Adipose tissue (tissue), 3 donors: ENCODE results near the gene LRWD1. TPM values are rescaled to one million over a fixed set of nuclear protein-coding genes. Genes with fewer than 3 reads are reported as not detected.
"Not testable (repeated sequence)": the region's sequence is repeated elsewhere in the genome, so short reads cannot be mapped to it uniquely, and the experiment has no call there.

ENCODE experiments used
- H3K27ac ChIP-seq: one replicate; pipeline ENCODE4 v1.5.1; 2013; ENCODE audit warnings: low read depth, low read length
- WGBS, 3 donors: extraction: QIAGEN DNeasy Blood & Tissue Kit; methylation state at CpG; one replicate each; pipeline ENCODE4 v1.1.7; 2013; 5-methylcytosine and 5-hydroxymethylcytosine counted together
- polyA plus RNA-seq, 3 donors: library from polyadenylated mRNA; stranded (reverse); fragments of 200-250 nt; gene quantifications; one replicate each; pipeline ENCODE4 v1.2.3, GENCODE V29; 2013
- donor health status: healthy with polysubstance abuse.
- donor health status: Bipolar disorder and iron deficiency.
- donor health status: healthy.

LRWD1 gene
- polyA plus RNA-seq, 3 donors: 7.6 to 15.1 (median 10.4) TPM

DNA sequence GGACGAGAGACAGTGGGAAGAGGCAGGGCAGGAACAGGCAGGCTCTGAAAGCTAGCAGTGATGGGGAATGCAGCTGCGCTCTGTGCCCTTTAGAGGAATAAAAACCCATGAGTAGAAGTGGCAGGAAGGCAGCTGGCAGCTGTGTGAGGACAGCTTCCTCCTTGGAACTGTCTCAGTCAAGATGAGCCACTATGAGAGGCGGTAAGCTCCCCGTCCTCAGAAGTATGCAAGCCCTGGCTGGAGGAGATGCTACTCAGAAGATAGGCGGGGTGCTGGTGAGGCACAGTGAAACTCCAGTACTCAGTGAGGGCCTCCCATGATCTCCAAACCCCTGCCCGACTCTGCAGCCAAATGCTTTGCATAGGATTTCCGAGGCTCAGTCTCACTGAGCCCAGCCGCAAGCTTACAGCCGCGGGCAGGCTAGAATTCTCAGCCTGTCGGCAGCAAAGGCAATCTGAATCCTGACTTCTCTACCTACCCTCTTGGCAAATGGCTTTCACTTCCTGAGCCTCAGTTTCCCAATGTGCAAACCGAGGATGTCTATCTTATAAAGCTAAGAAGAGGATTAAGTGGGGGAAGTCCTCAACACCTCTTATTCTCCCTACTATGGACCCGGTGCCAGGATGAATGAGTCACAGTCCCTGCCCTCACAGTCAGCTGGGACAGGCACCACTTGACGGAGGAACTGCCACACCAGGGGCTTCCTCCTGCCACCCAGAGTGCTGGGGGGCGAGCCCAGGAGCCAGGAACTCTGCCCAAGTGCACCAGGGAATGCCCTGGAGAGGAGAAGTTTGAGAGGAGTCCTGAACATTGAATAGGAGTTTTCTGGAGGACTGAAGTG is 50.3 kb downstream of the LRWD1 start:
- H3K27ac ChIP-seq: not testable (repeated sequence)
- 0 to 60% methylated on average over 2 of the region's 15 CpGs; no CpG with 5 or more reads in 1 of the 3 donors for WGBS, 3 donors

DNA sequence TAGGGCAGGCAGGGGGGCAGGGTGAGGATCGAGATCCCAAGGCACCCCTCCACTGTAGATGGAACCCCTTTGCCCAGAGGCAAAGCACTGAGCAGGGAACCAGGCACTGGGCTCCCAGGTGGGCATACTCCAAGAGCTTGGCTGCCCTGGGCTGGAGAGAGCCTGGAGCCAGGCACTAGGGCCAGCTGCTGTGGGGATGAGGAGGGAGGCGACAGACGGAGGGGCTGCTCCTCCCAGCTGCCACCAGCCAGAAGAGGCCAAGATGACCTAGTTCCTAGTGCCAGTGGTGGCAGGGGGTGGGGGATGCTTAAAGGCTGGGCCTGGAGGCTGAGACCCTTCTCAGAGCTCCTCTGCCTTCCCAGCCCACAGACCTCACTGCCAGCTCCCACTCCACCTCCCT is 51.1 kb downstream of the LRWD1 start:
- no CpG with 5 or more reads among the region's 3 CpGs for WGBS, 3 donors
- H3K27ac ChIP-seq: not testable (repeated sequence)

DNA sequence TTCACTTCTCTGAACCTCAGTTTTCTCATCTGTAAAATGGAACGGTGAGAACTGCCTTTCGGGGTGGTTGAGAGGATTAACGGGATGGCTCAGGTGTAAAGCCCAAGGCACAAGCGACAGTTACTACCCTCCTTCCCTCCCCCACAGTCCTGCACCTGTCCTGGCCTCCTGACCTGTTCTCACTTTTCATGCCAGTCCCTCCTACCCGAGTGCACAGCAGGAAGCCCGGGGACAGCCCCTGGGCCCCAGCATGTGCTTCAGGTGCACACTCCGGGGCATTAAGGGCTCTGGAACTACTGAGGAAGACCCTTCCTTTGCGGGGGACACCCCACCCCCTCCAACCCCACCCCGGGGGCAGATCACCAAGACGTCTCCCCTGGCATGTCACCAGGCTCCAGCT is 52.2 kb downstream of the LRWD1 start:
- not testable (repeated sequence) for H3K27ac ChIP-seq
- WGBS, 3 donors: no CpG with 5 or more reads among the region's 10 CpGs

GRCh38 chr7:102517550-102518147 is 52.9 kb downstream of the LRWD1 start, which contains the start of gene RASA4B:
TSS of gene RASA4B (minus strand) at chr7:102517777. CDS start at chr7:102517710, 67 bp downstream.
- H3K27ac ChIP-seq: not testable (repeated sequence)
- WGBS, 3 donors: 0 to 5% (median 0%) methylated on average over 4 to 12 of the region's 61 CpGs

DNA sequence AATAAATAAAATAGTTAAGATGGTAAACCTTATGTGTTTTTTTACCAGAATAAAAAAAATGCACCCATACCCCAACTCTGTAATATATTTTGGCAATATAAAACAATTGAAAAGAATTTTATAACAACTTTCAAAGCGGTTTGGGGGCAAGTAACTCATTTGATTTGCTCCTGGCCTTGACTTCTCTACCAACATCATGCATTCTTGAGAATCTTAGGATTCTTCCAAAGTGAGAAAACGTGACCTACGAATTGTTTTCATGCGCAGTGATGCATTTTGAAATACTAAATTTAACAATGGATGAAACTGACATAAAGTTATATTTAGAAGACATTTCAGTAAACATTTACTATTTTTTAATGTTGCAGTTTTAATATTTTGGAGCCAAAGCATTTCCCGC is 56.0 kb downstream of the LRWD1 start:
- not testable (repeated sequence) for H3K27ac ChIP-seq
- WGBS, 3 donors: 77 to 90% methylated on average over 4 of the region's 5 CpGs; no CpG with 5 or more reads in 1 of the 3 donors

Other genes with a start within 250 kb of the LRWD1 start
- gene SH2B2, start 178.1 kb upstream of the LRWD1 start, polyA plus RNA-seq: 1 to 10 TPM; 1.6 to 7.8 (median 2.4) TPM
- under 1 TPM in 1 of 3 donors, not detected in 2; 0.16 TPM for gene SPDYE6, start 108.5 kb upstream of the LRWD1 start, polyA plus RNA-seq
- 10 to 100 TPM; 13.3 to 18.3 (median 16.3) TPM for gene PRKRIP1, start 68.6 kb upstream of the LRWD1 start, polyA plus RNA-seq
- gene ORAI2, start 31.4 kb upstream of the LRWD1 start, polyA plus RNA-seq: 10 to 100 TPM in 2 of 3 donors, 1 to 10 TPM in 1; 5.4 to 17.8 (median 11.6) TPM
- gene ALKBH4, start 121 bp upstream of the LRWD1 start, polyA plus RNA-seq: 1 to 10 TPM; 4.5 to 6.8 (median 5.7) TPM
- gene POLR2J, start 13.9 kb downstream of the LRWD1 start, polyA plus RNA-seq: 10 to 100 TPM; 41.1 to 95.5 (median 82.3) TPM
- 10 to 100 TPM in 2 of 3 donors, 1 to 10 TPM in 1; 9.7 to 17.1 (median 12.6) TPM for gene RASA4B, start 52.8 kb downstream of the LRWD1 start, polyA plus RNA-seq
- 1 to 10 TPM; 3.6 to 9.8 (median 6.8) TPM for gene UPK3BL2, start 78.7 kb downstream of the LRWD1 start, polyA plus RNA-seq
- under 1 TPM in 1 of 3 donors, not detected in 2; 0.03 TPM for gene SPDYE2, start 86.2 kb downstream of the LRWD1 start, polyA plus RNA-seq
- 10 to 100 TPM; 33.7 to 84.8 (median 77.0) TPM for gene POLR2J3, start 107.6 kb downstream of the LRWD1 start, polyA plus RNA-seq
- 10 to 100 TPM; 15.1 to 37.6 (median 35.2) TPM for gene RASA4, start 151.8 kb downstream of the LRWD1 start, polyA plus RNA-seq
- gene UPK3BL1, start 177.8 kb downstream of the LRWD1 start, polyA plus RNA-seq: 10 to 100 TPM; 14.3 to 47.2 (median 33.4) TPM
- not detected for gene SPDYE2B, start 185.3 kb downstream of the LRWD1 start, polyA plus RNA-seq
- 1 to 10 TPM; 1.1 to 2.6 (median 1.6) TPM for gene POLR2J2, start 206.7 kb downstream of the LRWD1 start, polyA plus RNA-seq